Pericardium fibroblast (primary cell): ENCODE results near the gene CLK1. TPM values are rescaled to one million over a fixed set of nuclear protein-coding genes. Genes with fewer than 3 reads are reported as not detected.

Source experiments
- total RNA-seq: library from RNA; depleted of rRNA; stranded (reverse); fragments of >200 nt; gene quantifications from 2 replicates; pipeline ENCODE4 v1.2.3, GENCODE V29; 2015

CLK1 gene
- 37.5 and 38.5 TPM in 2 replicates for total RNA-seq

GRCh38 chr2:200864176-200865034, at the start of gene CLK1:
Gene CLK1 (minus strand): TSS chr2:200864658. CDS start chr2:200861862, 2,796 bp downstream.

GRCh38 chr2:200888704-200889625, 24.5 kb upstream of the CLK1 start, which contains the start of the genes NIF3L1 and PPIL3:
Gene NIF3L1 (plus strand): TSS chr2:200889371. CDS start chr2:200891944, 2,573 bp downstream.
Gene PPIL3 (minus strand): TSS chr2:200889077. CDS start chr2:200887615, 1,462 bp downstream.

GRCh38 chr2:200811333-200812121, 52.9 kb downstream of the CLK1 start, which contains the start of gene BZW1:
Gene BZW1 (plus strand): TSS chr2:200811910. CDS start chr2:200813218, 1,308 bp downstream.

Other genes with a start within 250 kb of the CLK1 start
- gene BZW1, start 52.7 kb downstream of the CLK1 start, total RNA-seq, result 288 and 396 TPM in 2 replicates
- gene PPIL3, start 24.4 kb upstream of the CLK1 start, total RNA-seq, result 13.8 and 20.1 TPM in 2 replicates
- 13.4 and 19.3 TPM in 2 replicates for gene NIF3L1, start 24.7 kb upstream of the CLK1 start, total RNA-seq
- 6.2 and 11.9 TPM in 2 replicates for gene ORC2, start 99.0 kb upstream of the CLK1 start, total RNA-seq
- 2.2 and 9.4 TPM in 2 replicates for gene HYCC2, start 207.0 kb upstream of the CLK1 start, total RNA-seq
- gene NDUFB3, start 207.3 kb upstream of the CLK1 start, total RNA-seq, result 48.8 and 55.9 TPM in 2 replicates